Loucy (cell line): ENCODE measurements around the gene RSAD2.

Experiments
- CTCF ChIP-seq: fragments of 200-600 bp; sonication (generic); conservative IDR thresholded peaks from 2 replicates; pipeline ENCODE4 v1.5.1; 2014; ENCODE audit warnings: mild to moderate bottlenecking, antibody characterized with exemption, low read length
- EZH2phosphoT487 ChIP-seq: fragments of 200-600 bp; IDR thresholded peaks from 2 replicates; pipeline ENCODE4 v1.6.1; 2018; ENCODE audit warnings: antibody characterized with exemption, mild to moderate bottlenecking, moderate library complexity, borderline replicate concordance

GRCh38 chr2:6877402-6878304 is at the start of gene RSAD2:
- peak; percentile 40; the same call in 1 of the 2 replicates for TF ChIP-seq CTCF
- no peak for TF ChIP-seq EZH2phosphoT487
